Effector CD4-positive, alpha-beta T cell (primary cell): ENCODE measurements around the gene BABAM2.
"Not testable (repeated sequence)": the region's sequence is repeated elsewhere in the genome, so short reads cannot be mapped to it uniquely, and the experiment has no call there.

Source experiments
- DNase-seq: peaks from one replicate; pipeline ENCODE4 v3.0.0-alpha.2; 2020

BABAM2 gene

GRCh38 chr2:27954221-27954673, 63.7 kb downstream of the BABAM2 start:
- DNase-seq = no peak

GRCh38 chr2:27954771-27955383, 64.3 kb downstream of the BABAM2 start:
- DNase-seq = no peak

- DNase-seq = no peak
Measured at GRCh38 chr2:27955384-27956161, 65.0 kb downstream of the BABAM2 start.

- DNase-seq = no peak
Measured at GRCh38 chr2:27956888-27957287, 66.4 kb downstream of the BABAM2 start.

GRCh38 chr2:27958711-27959378, 68.3 kb downstream of the BABAM2 start:
- no peak for DNase-seq

- no peak for DNase-seq
Measured at GRCh38 chr2:27959496-27959895, 69.0 kb downstream of the BABAM2 start.

GRCh38 chr2:27960237-27960912, 69.8 kb downstream of the BABAM2 start:
- no peak for DNase-seq

GRCh38 chr2:27962006-27962405, 71.5 kb downstream of the BABAM2 start:
- DNase-seq = no peak

- no peak for DNase-seq
Measured at GRCh38 chr2:27963472-27963871, 72.9 kb downstream of the BABAM2 start.

GRCh38 chr2:27964067-27964466, 73.5 kb downstream of the BABAM2 start:
- DNase-seq = no peak

- DNase-seq = no peak
Measured at GRCh38 chr2:27965841-27966240, 75.3 kb downstream of the BABAM2 start.

- DNase-seq = no peak
Measured at GRCh38 chr2:27966466-27966865, 75.9 kb downstream of the BABAM2 start.

- DNase-seq = no peak
Measured at GRCh38 chr2:27967076-27967475, 76.5 kb downstream of the BABAM2 start.

- DNase-seq = not testable (repeated sequence)
Measured at GRCh38 chr2:27968045-27968444, 77.5 kb downstream of the BABAM2 start.

GRCh38 chr2:27968957-27969356, 78.4 kb downstream of the BABAM2 start:
- DNase-seq = not testable (repeated sequence)

GRCh38 chr2:27972311-27972710, 81.8 kb downstream of the BABAM2 start:
- DNase-seq = no peak

- DNase-seq = no peak
Measured at GRCh38 chr2:27973592-27973991, 83.1 kb downstream of the BABAM2 start.

GRCh38 chr2:27976308-27976707, 85.8 kb downstream of the BABAM2 start:
- no peak for DNase-seq

GRCh38 chr2:27977731-27978312, 87.3 kb downstream of the BABAM2 start:
- DNase-seq = no peak

GRCh38 chr2:27978761-27979160, 88.2 kb downstream of the BABAM2 start:
- not testable (repeated sequence) for DNase-seq

- no peak for DNase-seq
Measured at GRCh38 chr2:27980242-27980641, 89.7 kb downstream of the BABAM2 start.

GRCh38 chr2:27984153-27984552, 93.6 kb downstream of the BABAM2 start:
- DNase-seq = no peak

GRCh38 chr2:27988306-27988705, 97.8 kb downstream of the BABAM2 start:
- no peak for DNase-seq
